ENCODE results near the gene TEX10. TPM values are rescaled to one million over a fixed set of nuclear protein-coding genes. Genes with fewer than 3 reads are reported as not detected.

Gene TEX10
- total RNA-seq, 1 donor from 2014 or later = 35.1 TPM

- no peaks in the 10 kb centered on the region for H3K4me1 Mint-ChIP-seq (ENCODE audit: low read depth)
- no peak overlapping the region for H3K27ac Mint-ChIP-seq
- peaks cover 29% of the 10 kb centered on the region for H3K9me3 Mint-ChIP-seq (ENCODE audit: low read depth)
- peaks cover 24% of the 10 kb centered on the region for H3K36me3 Mint-ChIP-seq (ENCODE audit: insufficient read depth)
- no peak for TF ChIP-seq CTCF (IDR thresholded peaks at IDR 0.05; ENCODE audit: unreplicated experiment)
- H3K4me3 Mint-ChIP-seq (ENCODE audit: low read depth) = no peak overlapping the region
- no peak for DNase-seq (ENCODE audit: low spot score, unreplicated experiment)
- H3K27me3 Mint-ChIP-seq = no peaks in the 10 kb centered on the region
Observed at GRCh38 chr9:100370064-100370723, 17.5 kb upstream of the TEX10 start.

GRCh38 chr9:100368672-100369071 is 15.9 kb upstream of the TEX10 start:
- Mint-ChIP-seq H3K27ac (no peak overlapping the region), H3K4me3 (ENCODE audit: low read depth) (no peak overlapping the region), H3K36me3 (ENCODE audit: insufficient read depth) (peaks cover 29% of the 10 kb centered on the region), H3K4me1 (ENCODE audit: low read depth) (no peaks in the 10 kb centered on the region), H3K9me3 (ENCODE audit: low read depth) (peaks cover 39% of the 10 kb centered on the region), H3K27me3 (no peaks in the 10 kb centered on the region)
- no peak for DNase-seq (ENCODE audit: low spot score, unreplicated experiment)
- no peak for TF ChIP-seq CTCF (IDR thresholded peaks at IDR 0.05; ENCODE audit: unreplicated experiment)

- Mint-ChIP-seq H3K27ac (no peak overlapping the region), H3K4me1 (ENCODE audit: low read depth) (no peaks in the 10 kb centered on the region), H3K4me3 (ENCODE audit: low read depth) (no peak overlapping the region), H3K36me3 (ENCODE audit: insufficient read depth) (peaks cover 34% of the 10 kb centered on the region), H3K27me3 (no peaks in the 10 kb centered on the region), H3K9me3 (ENCODE audit: low read depth) (peaks cover 48% of the 10 kb centered on the region)
- DNase-seq (ENCODE audit: low spot score, unreplicated experiment) = no peak
- TF ChIP-seq CTCF (IDR thresholded peaks at IDR 0.05; ENCODE audit: unreplicated experiment) = no peak
Observed at GRCh38 chr9:100366121-100366520, 13.4 kb upstream of the TEX10 start.

DNA sequence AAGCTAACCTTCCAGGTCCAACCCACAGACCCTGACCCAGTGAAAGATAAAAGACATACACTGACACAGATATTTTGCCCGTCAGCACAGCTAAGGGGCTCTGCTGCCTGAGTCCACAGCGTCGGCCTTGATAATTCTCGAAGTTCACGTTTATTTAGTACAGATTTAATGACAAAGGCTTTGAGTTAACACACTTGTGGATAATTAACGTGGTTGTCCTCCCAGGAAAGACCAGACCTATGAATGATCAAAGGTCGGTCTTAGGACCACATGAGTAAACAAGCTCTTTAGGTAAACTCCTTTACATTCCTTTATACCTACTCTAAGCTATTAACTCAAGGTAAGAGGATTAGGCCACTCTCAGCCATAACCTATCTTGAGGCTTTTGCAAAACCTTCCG is 11.3 kb upstream of the TEX10 start:
- no peak for TF ChIP-seq CTCF (IDR thresholded peaks at IDR 0.05; ENCODE audit: unreplicated experiment)
- Mint-ChIP-seq H3K36me3 (ENCODE audit: insufficient read depth) (peaks cover 34% of the 10 kb centered on the region), H3K4me1 (ENCODE audit: low read depth) (no peaks in the 10 kb centered on the region), H3K4me3 (ENCODE audit: low read depth) (no peak overlapping the region), H3K27ac (no peak overlapping the region), H3K27me3 (no peaks in the 10 kb centered on the region), H3K9me3 (ENCODE audit: low read depth) (peaks cover 49% of the 10 kb centered on the region)
- DNase-seq (ENCODE audit: low spot score, unreplicated experiment) = no peak

GRCh38 chr9:100359057-100359456 is 6.3 kb upstream of the TEX10 start:
- no peak for DNase-seq (ENCODE audit: low spot score, unreplicated experiment)
- Mint-ChIP-seq H3K27ac (no peak overlapping the region), H3K36me3 (ENCODE audit: insufficient read depth) (peaks cover 32% of the 10 kb centered on the region), H3K9me3 (ENCODE audit: low read depth) (peaks cover 33% of the 10 kb centered on the region), H3K4me3 (ENCODE audit: low read depth) (no peak overlapping the region), H3K27me3 (no peaks in the 10 kb centered on the region), H3K4me1 (ENCODE audit: low read depth) (peaks cover 7% of the 10 kb centered on the region)
- TF ChIP-seq CTCF (IDR thresholded peaks at IDR 0.05; ENCODE audit: unreplicated experiment) = no peak
